HEK293 (cell line): ENCODE data around the gene MIA3.

Experiments used
- KLF10 ChIP-seq: fragments of 450-650 bp; IDR thresholded peaks from 2 replicates; pipeline ENCODE4 v1.5.1; 2018; ENCODE audit warnings: missing biosample characterization, mild to moderate bottlenecking, missing genetic modification characterization
- ZNF112 ChIP-seq: fragments of 450-650 bp; formaldehyde crosslinking; IDR thresholded peaks from 2 replicates; pipeline ENCODE4 v1.5.0; 2017; ENCODE audit warnings: missing biosample characterization, missing genetic modification characterization
- TF ChIP-seq, protein P1 (sequence below): fragments of 450-650 bp; formaldehyde crosslinking; IDR thresholded peaks from 2 replicates; pipeline ENCODE4 v1.5.1; 2016; ENCODE audit warnings: missing biosample characterization, missing genetic modification characterization
- TF ChIP-seq, protein P2 (sequence below): fragments of 450-650 bp; formaldehyde crosslinking; optimal IDR thresholded peaks from 2 replicates; pipeline ENCODE3; 2016; ENCODE audit warnings: missing biosample characterization, mild to moderate bottlenecking, missing genetic modification characterization

DNA sequence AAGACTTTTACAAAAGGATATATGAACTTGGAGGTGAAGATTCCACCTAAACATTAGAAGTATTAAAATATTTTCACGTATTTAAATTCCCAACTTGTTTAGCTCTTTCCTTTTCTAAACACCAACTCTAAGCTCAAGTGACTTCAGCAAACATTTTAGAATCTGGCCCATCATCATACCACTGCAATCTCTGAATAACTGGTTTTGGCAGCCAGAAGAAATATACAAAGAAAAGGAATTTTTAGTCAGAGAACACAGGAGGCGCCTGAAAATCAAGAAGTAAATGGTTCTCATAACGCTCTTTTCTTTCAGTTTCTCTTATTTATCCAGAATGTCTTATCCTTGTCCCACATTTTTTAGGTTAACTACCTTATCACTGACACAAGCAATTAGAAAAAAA lies 38.6 kb upstream of the MIA3 start:
- TF ChIP-seq, protein P1, sequence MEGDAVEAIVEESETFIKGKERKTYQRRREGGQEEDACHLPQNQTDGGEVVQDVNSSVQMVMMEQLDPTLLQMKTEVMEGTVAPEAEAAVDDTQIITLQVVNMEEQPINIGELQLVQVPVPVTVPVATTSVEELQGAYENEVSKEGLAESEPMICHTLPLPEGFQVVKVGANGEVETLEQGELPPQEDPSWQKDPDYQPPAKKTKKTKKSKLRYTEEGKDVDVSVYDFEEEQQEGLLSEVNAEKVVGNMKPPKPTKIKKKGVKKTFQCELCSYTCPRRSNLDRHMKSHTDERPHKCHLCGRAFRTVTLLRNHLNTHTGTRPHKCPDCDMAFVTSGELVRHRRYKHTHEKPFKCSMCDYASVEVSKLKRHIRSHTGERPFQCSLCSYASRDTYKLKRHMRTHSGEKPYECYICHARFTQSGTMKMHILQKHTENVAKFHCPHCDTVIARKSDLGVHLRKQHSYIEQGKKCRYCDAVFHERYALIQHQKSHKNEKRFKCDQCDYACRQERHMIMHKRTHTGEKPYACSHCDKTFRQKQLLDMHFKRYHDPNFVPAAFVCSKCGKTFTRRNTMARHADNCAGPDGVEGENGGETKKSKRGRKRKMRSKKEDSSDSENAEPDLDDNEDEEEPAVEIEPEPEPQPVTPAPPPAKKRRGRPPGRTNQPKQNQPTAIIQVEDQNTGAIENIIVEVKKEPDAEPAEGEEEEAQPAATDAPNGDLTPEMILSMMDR (tag by site-specific recombination), result no peak
- TF ChIP-seq ZNF112 (tag by site-specific recombination) (no peak), KLF10 (no peak)
- TF ChIP-seq, protein P2, sequence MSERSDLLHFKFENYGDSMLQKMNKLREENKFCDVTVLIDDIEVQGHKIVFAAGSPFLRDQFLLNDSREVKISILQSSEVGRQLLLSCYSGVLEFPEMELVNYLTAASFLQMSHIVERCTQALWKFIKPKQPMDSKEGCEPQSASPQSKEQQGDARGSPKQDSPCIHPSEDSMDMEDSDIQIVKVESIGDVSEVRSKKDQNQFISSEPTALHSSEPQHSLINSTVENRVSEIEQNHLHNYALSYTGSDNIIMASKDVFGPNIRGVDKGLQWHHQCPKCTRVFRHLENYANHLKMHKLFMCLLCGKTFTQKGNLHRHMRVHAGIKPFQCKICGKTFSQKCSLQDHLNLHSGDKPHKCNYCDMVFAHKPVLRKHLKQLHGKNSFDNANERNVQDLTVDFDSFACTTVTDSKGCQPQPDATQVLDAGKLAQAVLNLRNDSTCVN (tag by site-specific recombination), result no peak
